ENCODE data around the gene OR4P4.

Gene OR4P4

GRCh38 chr11:55634813-55635212 lies at the start of gene OR4P4:
Gene OR4P4, plus strand, starts transcription at chr11:55635113.
- no peak for DNase-seq (ENCODE audit: low read depth in 1 of 2, low spot score in 1 of 2)

DNA sequence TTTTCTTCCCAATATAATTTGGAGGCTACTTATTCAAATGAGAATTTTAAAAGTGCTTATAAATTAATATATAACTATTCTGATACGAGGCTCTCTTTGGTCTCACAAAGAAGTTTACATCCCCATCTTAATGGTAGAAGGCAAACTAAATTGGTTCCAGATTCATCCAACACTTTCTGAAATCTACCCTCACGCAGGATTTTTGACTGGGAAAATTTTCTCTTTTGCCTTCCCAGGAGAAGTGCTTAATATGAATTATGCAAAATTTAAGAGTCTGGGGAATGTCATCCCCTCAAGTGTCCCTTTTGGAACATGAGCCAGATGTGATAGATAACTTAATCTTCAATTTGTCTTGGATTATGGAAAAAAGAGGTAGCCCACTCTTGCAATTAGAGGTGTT lies 27.4 kb upstream of the OR4P4 start, which contains the start of gene OR4C11:
TSS of gene OR4C11 (minus strand) at position 101 of the 400 bp plus-strand sequence. CDS start 3,272 bp downstream, outside the sequence.
- DNase-seq (ENCODE audit: low read depth in 1 of 2, low spot score in 1 of 2) = no peak

- DNase-seq (ENCODE audit: low read depth in 1 of 2, low spot score in 1 of 2) = no peak
Observed at GRCh38 chr11:55624531-55624930, 10.4 kb upstream of the OR4P4 start.

GRCh38 chr11:55648027-55648426 lies 13.1 kb downstream of the OR4P4 start, which contains the start of gene OR4S2:
Gene OR4S2, plus strand, starts transcription at chr11:55648327. Its CDS starts 2,577 bp downstream, at chr11:55650904.
- DNase-seq (ENCODE audit: low read depth in 1 of 2, low spot score in 1 of 2) = no peak

- no peak for DNase-seq (ENCODE audit: low read depth in 1 of 2, low spot score in 1 of 2)
Observed at GRCh38 chr11:55652560-55652959, 17.6 kb downstream of the OR4P4 start.

DNA sequence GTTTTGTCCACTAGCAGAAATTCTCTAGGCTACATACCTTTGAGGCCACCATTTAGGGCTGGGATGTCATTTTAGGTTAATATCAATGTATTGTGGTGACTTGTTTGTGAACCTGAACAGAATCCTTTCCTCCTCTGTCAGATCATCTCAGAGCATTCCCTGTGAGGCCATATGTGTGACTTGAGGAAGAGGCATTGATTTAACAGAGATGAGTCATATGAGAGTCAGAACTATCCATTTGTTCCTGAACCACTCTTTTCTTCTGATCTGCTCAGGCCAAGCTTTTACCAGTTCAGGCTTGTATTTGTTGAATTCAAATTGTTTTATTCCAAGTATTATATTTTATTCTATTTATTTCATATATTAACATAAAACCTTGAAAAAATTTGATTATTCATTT lies 20.2 kb downstream of the OR4P4 start:
- DNase-seq (ENCODE audit: low read depth in 1 of 2, low spot score in 1 of 2) = no peak

- no peak for DNase-seq (ENCODE audit: low read depth in 1 of 2, low spot score in 1 of 2)
Observed at GRCh38 chr11:55658031-55658573, 23.2 kb downstream of the OR4P4 start.

GRCh38 chr11:55658608-55659007 lies 23.7 kb downstream of the OR4P4 start:
- no peak for DNase-seq (ENCODE audit: low read depth in 1 of 2, low spot score in 1 of 2)

DNA sequence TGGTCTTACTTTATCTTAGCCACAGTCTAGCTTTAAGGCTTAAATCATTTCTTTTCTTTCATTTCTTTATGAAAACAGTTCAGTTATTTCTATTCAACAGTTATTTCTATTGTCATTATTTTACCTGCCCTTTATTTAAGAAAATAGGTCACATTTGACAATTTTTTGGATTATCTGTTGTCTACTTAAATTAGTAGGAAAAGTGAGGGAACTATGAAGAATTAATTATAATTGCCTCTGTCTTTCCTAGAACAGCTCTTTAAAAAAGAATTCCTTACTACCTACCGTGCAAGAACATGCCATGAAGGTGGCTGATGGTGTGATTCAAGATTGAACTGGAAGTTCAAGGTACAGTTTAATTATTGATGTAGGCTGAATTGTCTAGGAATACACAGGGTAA lies 27.0 kb downstream of the OR4P4 start, which contains the start of gene OR4C6:
TSS of gene OR4C6 (plus strand) at position 301 of the 400 bp plus-strand sequence. CDS start 2,966 bp downstream, outside the sequence.
- DNase-seq (ENCODE audit: low read depth in 1 of 2, low spot score in 1 of 2) = no peak

GRCh38 chr11:55669376-55669775 lies 34.5 kb downstream of the OR4P4 start:
- DNase-seq (ENCODE audit: low read depth in 1 of 2, low spot score in 1 of 2) = no peak

DNA sequence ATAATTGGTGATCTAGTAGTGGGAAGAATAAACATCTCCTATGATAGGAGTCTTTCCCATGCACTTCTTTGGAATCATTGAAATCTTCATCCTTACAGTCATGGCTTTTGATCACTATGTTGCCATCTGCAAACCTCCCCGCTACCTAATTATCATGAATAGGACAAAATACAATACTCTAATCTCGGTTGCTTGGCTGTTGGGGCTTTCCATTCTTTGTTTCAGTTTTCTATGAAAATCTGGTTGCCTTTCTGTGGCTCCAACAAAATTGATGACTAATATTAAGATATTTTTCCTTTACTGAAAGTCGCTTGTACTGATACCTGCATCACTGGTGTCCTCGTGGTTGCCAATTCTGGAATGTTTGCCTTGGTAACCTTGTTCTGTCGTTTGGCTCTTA lies 38.9 kb downstream of the OR4P4 start:
- no peak for DNase-seq (ENCODE audit: low read depth in 1 of 2, low spot score in 1 of 2)

Data from activated CD4-positive, alpha-beta T cell treated with anti-CD3 and anti-CD28 coated beads, Interleukin-2, amount 50 U/mL, for 24 hours (primary cell).